H1 (cell line): ENCODE results near the gene SLC24A4. TPM values are rescaled to one million over a fixed set of nuclear protein-coding genes. Genes with fewer than 3 reads are reported as not detected.

Experiments used
- CTCF ChIA-PET: fragments of 300-600 bp; sonication (Branson Sonifier 250); formaldehyde crosslinking; loops from one replicate; lab custom pipeline; 2021; ENCODE audit not compliant: partially characterized antibody; lab: Charles Lee
- POLR2A ChIA-PET: fragments of 300-600 bp; sonication (Branson Sonifier 250); formaldehyde crosslinking; loops from one replicate; lab custom pipeline; 2021; ENCODE audit warnings: inconsistent platforms; ENCODE audit not compliant: partially characterized antibody; lab: Charles Lee
- DNase-seq, 2 experiments: peaks; one replicate each; pipeline versions ENCODE4 v3.0.0 to v3.0.0-alpha.2; 2010 to 2022; ENCODE audit warnings: low spot score in 2 of 2, low read depth in 1 of 2, mixed read lengths in 1 of 2
- FAIRE-seq: peaks from 2 replicates; lab custom pipeline; 2011; peaks lifted over from hg19 to GRCh38; lab: Jason Lieb, UNC
- H2AFZ ChIP-seq: 2 replicates; pipeline ENCODE4 v1.8.1; 2012; ENCODE audit warnings: low read length, inconsistent platforms
- H2AK5ac ChIP-seq: 2 replicates; pipeline ENCODE4 v1.6.1; 2013; ENCODE audit warnings: low read depth, low read length
- H2BK120ac ChIP-seq: replicated peaks from 2 replicates; pipeline ENCODE3; 2013; ENCODE audit warnings: low read depth, low read length, inconsistent platforms
- H2BK12ac ChIP-seq: 2 replicates; pipeline ENCODE4 v1.6.1; 2013; ENCODE audit warnings: low read depth, low read length
- H2BK15ac ChIP-seq: 2 replicates; pipeline ENCODE4 v1.6.1; 2013; ENCODE audit warnings: low read length
- H2BK20ac ChIP-seq: 2 replicates; pipeline ENCODE4 v1.6.1; 2013; ENCODE audit warnings: low read length
- H2BK5ac ChIP-seq: 2 replicates; pipeline ENCODE4 v1.6.1; 2013; ENCODE audit warnings: low read depth, low read length
- H3K14ac ChIP-seq: 2 replicates; pipeline ENCODE4 v1.6.1; 2013; ENCODE audit warnings: inconsistent platforms; ENCODE audit not compliant: insufficient read length
- H3K18ac ChIP-seq: 2 replicates; pipeline ENCODE4 v1.6.1; 2013; ENCODE audit warnings: low read length; ENCODE audit errors: extremely low read depth
- H3K23ac ChIP-seq: 2 replicates; pipeline ENCODE4 v1.6.1; 2013; ENCODE audit warnings: inconsistent platforms; ENCODE audit not compliant: insufficient read length
- H3K23me2 ChIP-seq: 2 replicates; pipeline ENCODE4 v1.6.1; 2013; ENCODE audit warnings: low read depth, low read length
- H3K27ac ChIP-seq: 2 replicates; pipeline ENCODE4 v1.6.1; 2011; ENCODE audit warnings: low read depth, low read length, inconsistent platforms
- H3K27me3 ChIP-seq, 4 experiments: replicated peaks in 1 of 4; 1 replicate in 1 of 4; 2 replicates in 3 of 4; pipeline versions ENCODE4 v1.6.1 to v1.8.1; 2011 to 2013; ENCODE audit warnings: low read length in 3 of 4, mild to moderate bottlenecking in 3 of 4, inconsistent platforms in 2 of 4, mixed read lengths in 2 of 4, moderate library complexity in 1 of 4; ENCODE audit not compliant: control insufficient read depth in 3 of 4, insufficient read depth in 3 of 4; ENCODE audit errors: extremely low read depth in 1 of 4
- H3K36me3 ChIP-seq, 4 experiments: 2 replicates each; pipeline versions ENCODE4 v1.6.1 to v1.8.1; 2011 to 2013; ENCODE audit warnings: mild to moderate bottlenecking in 4 of 4, low read length in 3 of 4, moderate library complexity in 2 of 4, control low read depth in 1 of 4, inconsistent platforms in 1 of 4; ENCODE audit not compliant: insufficient read depth in 4 of 4, control insufficient read depth in 2 of 4
- H3K4ac ChIP-seq: replicated peaks from 2 replicates; pipeline ENCODE3; 2013; ENCODE audit warnings: low read length, low read depth, mixed read lengths, inconsistent platforms; ENCODE audit not compliant: insufficient read length
- H3K4me1 ChIP-seq, 4 experiments: replicated peaks in 1 of 4; 1 replicate in 1 of 4; 2 replicates in 3 of 4; pipeline versions ENCODE4 v1.6.1 to v1.8.1; 2011 to 2013; ENCODE audit warnings: low read length in 3 of 4, inconsistent platforms in 2 of 4, mixed read lengths in 1 of 4; ENCODE audit not compliant: insufficient read depth in 4 of 4, control insufficient read depth in 3 of 4
- H3K4me2 ChIP-seq, 2 experiments: 2 replicates each; pipeline versions ENCODE4 v1.6.1 to v1.8.1; 2011 to 2013; ENCODE audit warnings: low read depth in 2 of 2, low read length in 2 of 2, control low read depth in 1 of 2, inconsistent platforms in 1 of 2, mild to moderate bottlenecking in 1 of 2; ENCODE audit not compliant: insufficient read depth in 1 of 2
- H3K4me3 ChIP-seq, 4 experiments: fragments of 200-600, 300-600 bp in 1 of 4; sonication (generic), shearing (Covaris generic), sonication (Bioruptor Twin) in 1 of 4; 2 replicates each; pipeline versions ENCODE4 v1.5.1 to v1.8.1; 2011 to 2016; ENCODE audit warnings: low read length in 4 of 4, low read depth in 3 of 4, control low read depth in 2 of 4, inconsistent platforms in 2 of 4, mild to moderate bottlenecking in 2 of 4, mixed read lengths in 1 of 4, moderate library complexity in 1 of 4; ENCODE audit not compliant: insufficient read depth in 2 of 4; ENCODE audit errors: extremely low read depth in 1 of 4
- H3K56ac ChIP-seq: replicated peaks from 2 replicates; pipeline ENCODE3; 2013; ENCODE audit warnings: low read depth, mild to moderate bottlenecking, mixed read lengths, low read length, inconsistent platforms; ENCODE audit not compliant: insufficient read length
- H3K79me1 ChIP-seq: 2 replicates; pipeline ENCODE4 v1.6.1; 2013; ENCODE audit warnings: low read depth, low read length, control low read depth
- H3K79me2 ChIP-seq, 2 experiments: 2 replicates each; pipeline versions ENCODE4 v1.6.1 to v1.8.1; 2012 to 2013; ENCODE audit warnings: low read length in 2 of 2, mild to moderate bottlenecking in 2 of 2, inconsistent platforms in 1 of 2; ENCODE audit not compliant: insufficient read depth in 2 of 2, control insufficient read depth in 1 of 2
- H3K9ac ChIP-seq, 4 experiments: replicated peaks in 1 of 4; 1 replicate in 1 of 4; 2 replicates in 3 of 4; pipeline versions ENCODE4 v1.6.1 to v1.8.1; 2011 to 2013; ENCODE audit warnings: low read depth in 3 of 4, low read length in 3 of 4, control low read depth in 2 of 4, mild to moderate bottlenecking in 2 of 4, moderate library complexity in 2 of 4, inconsistent platforms in 1 of 4; ENCODE audit errors: extremely low read depth in 1 of 4
- H3K9me3 ChIP-seq, 2 experiments: 2 replicates each; pipeline versions ENCODE4 v1.6.1 to v1.8.1; 2012 to 2013; ENCODE audit warnings: mild to moderate bottlenecking in 2 of 2, moderate library complexity in 2 of 2, control low read depth in 1 of 2, inconsistent platforms in 1 of 2, low read depth in 1 of 2, low read length in 1 of 2, mixed read lengths in 1 of 2; ENCODE audit not compliant: insufficient read depth in 2 of 2
- H4K20me1 ChIP-seq, 2 experiments: replicated peaks in 1 of 2; 2 replicates each; pipeline versions ENCODE3 to v1.8.1; 2011 to 2013; ENCODE audit warnings: inconsistent platforms in 2 of 2, low read length in 2 of 2, mild to moderate bottlenecking in 1 of 2; ENCODE audit not compliant: insufficient read depth in 2 of 2, control insufficient read depth in 1 of 2
- H4K5ac ChIP-seq: 2 replicates; pipeline ENCODE4 v1.6.1; 2013; ENCODE audit warnings: low read length, low read depth, mixed read lengths, inconsistent platforms; ENCODE audit not compliant: insufficient read length
- H4K8ac ChIP-seq: 2 replicates; pipeline ENCODE4 v1.8.0; 2013; ENCODE audit warnings: mild to moderate bottlenecking, moderate library complexity, low read length, inconsistent platforms; ENCODE audit not compliant: insufficient read depth; ENCODE audit errors: extremely low read depth
- H4K91ac ChIP-seq: replicated peaks from 2 replicates; pipeline ENCODE3; 2013; ENCODE audit warnings: low read length, mixed read lengths, inconsistent platforms; ENCODE audit not compliant: insufficient read length
- EZH2 ChIP-seq: fragments of 200-600 bp; sonication (generic); IDR thresholded peaks from 2 replicates; pipeline ENCODE4 v1.7.1; 2012; ENCODE audit warnings: low read depth, mild to moderate bottlenecking, moderate library complexity, low read length, inconsistent platforms; ENCODE audit not compliant: severe bottlenecking
- FOSL1 ChIP-seq: IDR thresholded peaks from 2 replicates; pipeline ENCODE4 v1.6.1; 2011; ENCODE audit warnings: mild to moderate bottlenecking, low read depth, low read length, moderate library complexity; ENCODE audit not compliant: insufficient read depth
- GABPA ChIP-seq: IDR thresholded peaks from 2 replicates; pipeline ENCODE4 v1.6.1; 2011; ENCODE audit warnings: mild to moderate bottlenecking, low read length, moderate library complexity, borderline replicate concordance; ENCODE audit not compliant: insufficient read depth
- GTF2F1 ChIP-seq: IDR thresholded peaks from 2 replicates; pipeline ENCODE4 v1.6.1; 2012; ENCODE audit warnings: low read depth, low read length, improper control_type of control experiment, borderline replicate concordance
- JUND ChIP-seq: IDR thresholded peaks from 2 replicates; pipeline ENCODE4 v1.6.1; 2011; ENCODE audit warnings: mild to moderate bottlenecking, improper control_type of control experiment, low read length
- KDM4A ChIP-seq: IDR thresholded peaks from one replicate; pipeline ENCODE4 v1.7.1; 2012; ENCODE audit warnings: low read depth, mild to moderate bottlenecking, moderate library complexity, low read length, inconsistent platforms; ENCODE audit not compliant: severe bottlenecking
- PHF8 ChIP-seq: fragments of 200-600 bp; sonication (generic); conservative IDR thresholded peaks from 2 replicates; pipeline ENCODE4 v1.7.1; 2012; ENCODE audit warnings: low read depth, mild to moderate bottlenecking, inconsistent platforms, low read length, moderate library complexity
- POLR2AphosphoS5 ChIP-seq: IDR thresholded peaks from 2 replicates; pipeline ENCODE4 v1.6.1; 2011; ENCODE audit warnings: low read depth, low read length
- TAF7 ChIP-seq: optimal IDR thresholded peaks from 2 replicates; pipeline ENCODE3; 2011; ENCODE audit warnings: low read depth, mild to moderate bottlenecking, inconsistent platforms, low read length, moderate library complexity, borderline replicate concordance
- TCF12 ChIP-seq: IDR thresholded peaks from 2 replicates; pipeline ENCODE4 v1.6.1; 2011; ENCODE audit warnings: low read depth, mild to moderate bottlenecking, low read length
- TEAD4 ChIP-seq: IDR thresholded peaks from 2 replicates; pipeline ENCODE4 v1.6.1; 2012; ENCODE audit warnings: low read depth, low read length, inconsistent platforms, mixed read lengths
- YY1 ChIP-seq: IDR thresholded peaks from 2 replicates; pipeline ENCODE4 v1.6.1; 2011; ENCODE audit warnings: low read depth, mild to moderate bottlenecking, low read length
- WGBS, 2 experiments: shearing (Covaris generic) in 1 of 2; methylation state at CpG; one replicate each; pipeline versions ENCODE4 v1.1.6 to v1.1.7; 2013 to 2015; ENCODE audit warnings: low lambda C conversion rate in 2 of 2, mixed read lengths in 2 of 2, inconsistent platforms in 1 of 2, low coverage in 1 of 2, missing lambda C conversion rate in 1 of 2; ENCODE audit not compliant: insufficient replicate concordance in 2 of 2, insufficient coverage in 1 of 2, insufficient read length in 1 of 2; ENCODE audit errors: extremely low coverage in 1 of 2, missing lambda C conversion rate in 1 of 2; 5-methylcytosine and 5-hydroxymethylcytosine counted together
- polyA plus RNA-seq, 7 experiments: library from polyadenylated mRNA; depleted of rRNA in 3 of 7; stranded (reverse) in 5 of 7; unstranded in 2 of 7; fragments of >200 nt in 5 of 7; fragments of 200-250 nt in 2 of 7; gene quantifications; 1 replicate in 5 of 7; 2 replicates in 1 of 7; 4 replicates in 1 of 7; pipeline versions ENCODE4 v1.2.1 to v1.2.3, GENCODE V29; 2011 to 2013; ENCODE audit warnings: missing spikeins in 2 of 7, mixed read lengths in 2 of 7
- total RNA-seq: library from RNA; stranded (reverse); fragmentation: NEBNext Ultra II Directional; extraction: Animal tissue kit (Norgen Biotek cat#: 25700); gene quantifications from 2 replicates; pipeline ENCODE4 v1.2.1, GENCODE V29; 2021
- TF ChIP-seq, protein P1 (sequence below): IDR thresholded peaks from 2 replicates; pipeline ENCODE4 v1.6.1; 2011; ENCODE audit warnings: low read length, improper control_type of control experiment

Gene SLC24A4
- total and polyA plus RNA-seq, 2 of the 8 experiments (the other 6 are each of a cell fraction or from before 2014, with no cell fraction given), result 0.27 to 0.89 TPM

DNA sequence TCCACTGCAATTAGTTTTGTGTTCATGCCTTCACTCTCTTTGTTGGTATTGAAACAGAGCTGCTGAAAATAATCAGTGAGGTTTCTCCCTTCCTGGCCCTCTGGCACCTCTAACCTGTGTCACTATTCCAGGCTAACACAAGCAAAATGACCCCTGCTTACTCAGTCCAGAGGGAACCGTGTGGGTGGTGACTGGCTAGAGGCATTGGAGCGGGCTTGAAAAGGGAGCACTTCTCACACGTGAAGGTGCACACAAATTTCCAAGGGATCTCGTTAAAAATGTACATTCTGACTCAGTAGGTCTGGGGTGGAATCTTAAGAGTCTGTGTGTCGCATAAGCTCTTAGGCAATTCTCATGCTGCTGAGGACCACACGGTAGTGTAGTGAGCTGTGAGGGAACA, 1.3 kb upstream of the SLC24A4 start:
- H3K4me1 ChIP-seq, result peaks cover 0 to 5% (median 1%) of the 10 kb centered on the region in 4 experiments; a peak in 5 of 7 replicates
- H3K9ac ChIP-seq, result no peak overlapping the region
- peaks cover 0 to 5% (median 0%) of the 10 kb centered on the region in 4 experiments; a peak in 1 of 8 replicates for H3K36me3 ChIP-seq
- ChIA-PET CTCF (interaction anchor here (0.7 to 8.2 kb wide), 7 partner anchors 8 to 114 kb away, joined by 3 to 52 read pairs (median 4); no protein-coding TSS in a partner anchor), POLR2A (no interaction called here)
- H4K20me1 ChIP-seq, result peaks cover 0 to 5% of the 10 kb centered on the region in 2 experiments
- no peak overlapping the region for H2BK5ac ChIP-seq
- H3K56ac ChIP-seq, result no peak overlapping the region
- no peak for FAIRE-seq
- no peak for DNase-seq
- no peaks in the 10 kb centered on the region for H3K79me2 ChIP-seq
- 63% methylated on average over 6 of the region's 6 CpGs; no CpG with 5 or more reads in 1 of the 2 experiments for WGBS, 2 experiments
- H3K18ac ChIP-seq, result no peak overlapping the region
- H3K23me2 ChIP-seq, result peaks cover 15% of the 10 kb centered on the region; the same call in 1 of the 2 replicates
- H2AK5ac ChIP-seq, result no peak overlapping the region
- no peak overlapping the region for H3K23ac ChIP-seq
- no peak overlapping the region for H2BK12ac ChIP-seq
- H2AFZ ChIP-seq, result no peak overlapping the region
- H3K14ac ChIP-seq, result no peak overlapping the region
- no peak overlapping the region for H2BK120ac ChIP-seq
- H2BK20ac ChIP-seq, result no peak overlapping the region
- H4K8ac ChIP-seq, result no peak overlapping the region
- H4K5ac ChIP-seq, result no peak overlapping the region
- no peak overlapping the region for H2BK15ac ChIP-seq
- H3K27me3 ChIP-seq, result peaks cover 33 to 65% (median 57%) of the 10 kb centered on the region in 4 experiments
- no peaks in the 10 kb centered on the region for H3K79me1 ChIP-seq
- peak overlapping the region in 1 of 2 experiments; percentile 70; a peak in 3 of 4 replicates for H3K4me2 ChIP-seq
- H3K9me3 ChIP-seq, result no peaks in the 10 kb centered on the region
- no peak overlapping the region for H3K4ac ChIP-seq
- H3K27ac ChIP-seq, result no peak overlapping the region
- H3K4me3 ChIP-seq, result no peak overlapping the region
- no peak overlapping the region for H4K91ac ChIP-seq
- TF ChIP-seq KDM4A (no peak), EZH2 (no peak), TAF7 (no peak), FOSL1 (no peak), TEAD4 (no peak), PHF8 (no peak), JUND (no peak), GTF2F1 (no peak), TCF12 (no peak), GABPA (no peak), YY1 (no peak), POLR2AphosphoS5 (no peak)
- TF ChIP-seq, protein P1, sequence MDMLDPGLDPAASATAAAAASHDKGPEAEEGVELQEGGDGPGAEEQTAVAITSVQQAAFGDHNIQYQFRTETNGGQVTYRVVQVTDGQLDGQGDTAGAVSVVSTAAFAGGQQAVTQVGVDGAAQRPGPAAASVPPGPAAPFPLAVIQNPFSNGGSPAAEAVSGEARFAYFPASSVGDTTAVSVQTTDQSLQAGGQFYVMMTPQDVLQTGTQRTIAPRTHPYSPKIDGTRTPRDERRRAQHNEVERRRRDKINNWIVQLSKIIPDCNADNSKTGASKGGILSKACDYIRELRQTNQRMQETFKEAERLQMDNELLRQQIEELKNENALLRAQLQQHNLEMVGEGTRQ, result no peak
